ENCODE measurements around the gene LRRTM2. TPM values are rescaled to one million over a fixed set of nuclear protein-coding genes. Genes with fewer than 3 reads are reported as not detected.

The LRRTM2 gene
- total and polyA plus RNA-seq, 10 of the 15 experiments (the other 5 are each of a cell fraction or from before 2014, with no cell fraction given): 0.04 to 0.14 (median 0.06) TPM; not detected in 2

GRCh38 chr5:138850865-138851435, 24.2 kb downstream of the LRRTM2 start:
- RAD21 ChIA-PET (ENCODE audit: unreplicated experiment): no interaction called here
- FAIRE-seq: no peak
- no peaks in the 10 kb centered on the region for H4K20me1 ChIP-seq (ENCODE audit: control insufficient read depth, insufficient read depth)
- no peaks in the 10 kb centered on the region for H3K27me3 ChIP-seq (replicated peaks in 1 of 2; ENCODE audit: control insufficient read depth in 2 of 2, insufficient read depth in 2 of 2, low read length in 1 of 2)
- no peak overlapping the region for H3K9ac ChIP-seq (ENCODE audit: control insufficient read depth, insufficient read depth, low read length)
- no peaks in the 10 kb centered on the region for H3K79me2 ChIP-seq (ENCODE audit: control insufficient read depth, insufficient read depth, low read length)
- CTCF ChIA-PET: interaction anchor here (1.6 kb wide), 1 partner anchor 61 kb away, joined by 4 read pairs; no protein-coding TSS in a partner anchor
- H3K4me2 ChIP-seq (ENCODE audit: control insufficient read depth, insufficient read depth): no peak overlapping the region
- no peaks in the 10 kb centered on the region for H3K36me3 ChIP-seq (ENCODE audit: control insufficient read depth in 2 of 2, insufficient read depth in 2 of 2, low read length in 1 of 2)
- no peak overlapping the region for H3K27ac ChIP-seq (ENCODE audit: control insufficient read depth, insufficient read depth)
- WGBS (ENCODE audit: insufficient coverage, insufficient replicate concordance, low lambda C conversion rate, missing lambda C conversion rate): 80% methylated on average over 2 of the region's 2 CpGs
- no peak for TF ChIP-seq LARP7 (IDR thresholded peaks at IDR 0.05)
- no peak for TF ChIP-seq MYB (IDR thresholded peaks at IDR 0.05; ENCODE audit: borderline replicate concordance, low read depth, low read length)
- TF ChIP-seq ELK1 (IDR thresholded peaks at IDR 0.05; ENCODE audit: low read depth, low read length): no peak
- TF ChIP-seq WRNIP1 (IDR thresholded peaks at IDR 0.05; ENCODE audit: borderline replicate concordance, low read depth, low read length): no peak
- no peak for TF ChIP-seq SKIL (IDR thresholded peaks at IDR 0.05; ENCODE audit: low read depth, poor library complexity, severe bottlenecking)
- H2AFZ ChIP-seq (ENCODE audit: control insufficient read depth, low read depth, low read length): no peak overlapping the region
- H3K9me3 ChIP-seq (replicated peaks; ENCODE audit: control insufficient read depth, insufficient read depth, low read length): no peaks in the 10 kb centered on the region
- ATAC-seq: no peak
- H3K4me1 ChIP-seq (ENCODE audit: control insufficient read depth, insufficient read depth, low read length): no peaks in the 10 kb centered on the region; the same call in 1 of the 2 replicates
- SMC1A ChIA-PET (ENCODE audit: uncharacterized antibody, unreplicated experiment): no interaction called here
- in situ Hi-C loops (cut with MboI): no loop called here
- DNase-seq (ENCODE audit: low read depth, low spot score): no peak
- no TSS peak for BruUV-seq (replicated peaks)
- intact Hi-C loops (cut with micrococcal nuclease; ENCODE audit: unreplicated experiment): no loop called here
- H3K4me3 ChIP-seq: no peak overlapping the region
- POLR2A ChIA-PET: no interaction called here

All from GM12878 (cell line).